Measurements from ENCODE around the gene GFPT1. TPM values are rescaled to one million over a fixed set of nuclear protein-coding genes. Genes with fewer than 3 reads are reported as not detected.

The GFPT1 gene
- total RNA-seq, 2 experiments from 2014 or later, result 16.6 to 17.2 TPM

DNA sequence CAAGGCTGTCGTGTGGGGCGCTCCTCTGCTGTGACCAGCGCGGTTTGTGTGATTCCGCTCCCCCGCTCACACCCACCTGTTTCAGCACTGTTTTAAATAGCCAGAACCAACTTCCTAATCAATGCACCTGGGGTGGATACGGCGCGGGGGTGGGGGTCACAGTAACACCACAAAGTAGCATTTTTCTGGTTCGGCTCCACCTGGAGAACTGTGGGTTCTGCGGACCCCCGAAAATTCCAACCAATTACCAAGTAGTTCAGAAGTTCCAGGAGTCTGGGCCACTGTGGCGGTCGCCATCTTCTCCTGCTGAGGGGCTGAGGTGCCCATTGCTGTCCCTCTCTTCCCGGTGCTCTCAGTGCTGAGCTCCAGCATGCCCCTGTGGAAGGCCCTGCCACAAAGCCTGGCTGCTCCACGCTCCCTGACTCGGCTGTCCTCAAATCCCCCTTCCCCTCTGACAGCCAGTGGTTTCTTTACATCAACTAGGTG, 79.4 kb downstream of the GFPT1 start:
- H3K36me3 Mint-ChIP-seq (ENCODE audit: low read depth), result no peaks in the 10 kb centered on the region
- H3K27ac Mint-ChIP-seq, result no peak overlapping the region
- ChIA-PET CTCF (interaction anchor here (0.6 to 1.4 kb wide), 6 partner anchors 9 to 220 kb away, joined by 3 to 5 read pairs (median 3); no protein-coding TSS in a partner anchor), POLR2A (no interaction called here)
- H3K27me3 Mint-ChIP-seq, result peaks cover 36% of the 10 kb centered on the region
- DNase-seq, result no peak
- peak overlapping the region; percentile 59 for H3K4me3 Mint-ChIP-seq
- H3K4me1 Mint-ChIP-seq, result peaks cover 15% of the 10 kb centered on the region
- peaks cover 2% of the 10 kb centered on the region for H3K9me3 Mint-ChIP-seq

DNA sequence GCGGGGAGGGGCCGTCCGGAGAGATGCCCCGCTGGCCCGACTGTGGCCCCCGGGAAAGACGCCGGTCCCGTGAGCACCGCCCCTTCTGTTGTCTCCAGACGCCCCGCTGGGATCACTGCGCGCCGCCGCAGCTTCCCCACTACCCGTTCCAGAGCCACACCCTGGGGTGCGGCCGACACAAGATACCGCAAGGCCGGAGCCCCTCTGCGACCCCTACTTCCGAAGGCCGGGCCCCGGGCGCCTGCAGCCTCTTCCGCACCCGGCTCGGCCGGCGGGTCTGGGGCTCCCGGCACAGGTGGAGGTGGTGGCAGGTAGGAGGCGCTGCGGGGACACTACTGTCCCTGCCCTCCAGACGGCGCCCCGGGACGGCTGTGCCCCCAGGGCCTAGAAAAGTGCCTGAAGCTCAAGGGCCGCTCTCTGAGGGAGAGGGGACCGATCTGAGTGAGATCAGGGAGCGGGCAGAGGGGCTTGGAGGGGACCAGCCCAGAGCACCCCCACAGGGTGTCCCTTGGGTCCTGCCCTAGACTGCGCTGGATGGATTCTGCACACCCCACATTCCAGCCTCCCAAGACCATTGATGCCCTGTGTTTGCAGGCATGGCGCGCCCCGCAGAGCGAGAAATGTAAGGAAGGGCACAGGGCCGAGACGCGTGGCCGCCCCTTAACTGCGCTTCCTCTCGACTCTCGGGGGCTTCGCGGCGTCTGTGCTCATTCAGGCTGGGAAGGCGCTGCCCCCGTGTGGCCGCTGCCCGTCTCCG, 80.0 kb downstream of the GFPT1 start:
- POLR2A ChIA-PET, result no interaction called here
- H3K27me3 Mint-ChIP-seq, result peaks cover 40% of the 10 kb centered on the region
- no peak overlapping the region for H3K27ac Mint-ChIP-seq
- H3K4me3 Mint-ChIP-seq, result peak overlapping the region; percentile 59
- H3K4me1 Mint-ChIP-seq, result peaks cover 15% of the 10 kb centered on the region
- DNase-seq, result peak; percentile 66
- peaks cover 2% of the 10 kb centered on the region for H3K9me3 Mint-ChIP-seq
- no peaks in the 10 kb centered on the region for H3K36me3 Mint-ChIP-seq (ENCODE audit: low read depth)
- CTCF ChIA-PET, result interaction anchor here (0.6 to 1.4 kb wide), 8 partner anchors 8 to 220 kb away, joined by 3 to 6 read pairs (median 3); no protein-coding TSS in a partner anchor

DNA sequence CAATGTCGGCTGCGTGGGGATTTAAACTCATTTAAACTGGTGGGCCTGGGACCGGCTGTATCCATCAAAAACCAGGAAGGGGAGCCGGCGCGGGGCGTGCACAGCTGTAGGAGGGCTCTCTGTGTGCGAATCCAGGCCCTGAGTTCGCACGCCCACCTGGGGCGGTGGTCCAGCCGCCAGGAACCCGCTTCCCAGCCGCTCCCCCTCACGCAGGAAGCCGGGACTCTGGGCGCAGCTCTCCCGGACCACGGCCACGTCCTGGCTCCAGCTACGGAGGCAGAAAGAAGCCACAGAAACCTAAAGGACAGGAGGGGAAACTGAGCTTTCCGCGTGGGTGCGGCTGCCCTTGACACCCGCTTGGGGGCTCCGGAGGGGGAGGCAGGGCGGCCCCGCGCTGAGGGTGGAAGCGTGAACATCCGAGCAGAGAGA, 80.6 kb downstream of the GFPT1 start:
- H3K4me3 Mint-ChIP-seq, result peak overlapping the region; percentile 41
- no peak overlapping the region for H3K27ac Mint-ChIP-seq
- H3K4me1 Mint-ChIP-seq, result peaks cover 15% of the 10 kb centered on the region
- ChIA-PET POLR2A (no interaction called here), CTCF (interaction anchor here (0.8 to 1.4 kb wide), 7 partner anchors 8 to 284 kb away, joined by 3 to 6 read pairs (median 3); no protein-coding TSS in a partner anchor)
- peaks cover 2% of the 10 kb centered on the region for H3K9me3 Mint-ChIP-seq
- no peaks in the 10 kb centered on the region for H3K36me3 Mint-ChIP-seq (ENCODE audit: low read depth)
- peaks cover 45% of the 10 kb centered on the region for H3K27me3 Mint-ChIP-seq
- DNase-seq, result no peak

DNA sequence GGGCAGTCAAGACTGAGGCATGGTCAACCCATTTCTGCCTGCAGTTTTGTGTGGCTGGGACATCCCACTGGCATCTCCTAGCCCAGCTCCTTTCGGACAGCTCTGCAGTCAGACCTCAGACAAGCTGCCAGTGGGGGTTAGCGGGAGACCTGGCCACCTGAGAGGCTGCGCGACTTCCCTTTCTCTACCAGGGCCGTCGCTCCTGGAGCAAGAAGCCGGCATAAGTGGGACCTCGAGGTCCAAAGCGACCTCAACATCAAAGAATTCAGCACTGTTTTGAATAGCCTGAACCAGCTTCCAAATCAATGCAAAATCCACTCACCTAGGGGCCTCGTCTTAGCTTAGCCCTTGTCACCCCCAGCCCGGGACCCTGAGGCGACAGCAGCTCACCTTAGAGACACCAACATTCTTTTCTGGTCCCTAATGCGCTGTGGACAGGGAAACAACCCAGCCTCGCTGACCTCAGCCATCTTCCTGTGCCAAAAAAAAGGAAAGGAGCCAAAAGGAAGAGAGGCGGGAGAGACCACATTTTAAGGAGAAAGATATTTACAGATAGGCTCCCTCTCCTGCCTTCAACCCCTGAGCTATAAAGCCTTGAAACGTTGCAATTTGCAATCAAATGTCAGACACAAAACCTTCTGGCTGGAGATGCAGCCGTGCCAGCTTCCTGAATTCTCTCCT, 81.2 kb downstream of the GFPT1 start:
- Mint-ChIP-seq H3K4me3 (peak overlapping the region; percentile 41), H3K36me3 (ENCODE audit: low read depth) (no peaks in the 10 kb centered on the region), H3K27ac (no peak overlapping the region), H3K4me1 (peaks cover 15% of the 10 kb centered on the region), H3K27me3 (peaks cover 46% of the 10 kb centered on the region), H3K9me3 (peaks cover 2% of the 10 kb centered on the region)
- DNase-seq, result no peak
- CTCF ChIA-PET, result interaction anchor here (0.8 to 1.4 kb wide), 5 partner anchors 11 to 284 kb away, joined by 3 to 6 read pairs (median 3); no protein-coding TSS in a partner anchor
- POLR2A ChIA-PET, result no interaction called here

DNA sequence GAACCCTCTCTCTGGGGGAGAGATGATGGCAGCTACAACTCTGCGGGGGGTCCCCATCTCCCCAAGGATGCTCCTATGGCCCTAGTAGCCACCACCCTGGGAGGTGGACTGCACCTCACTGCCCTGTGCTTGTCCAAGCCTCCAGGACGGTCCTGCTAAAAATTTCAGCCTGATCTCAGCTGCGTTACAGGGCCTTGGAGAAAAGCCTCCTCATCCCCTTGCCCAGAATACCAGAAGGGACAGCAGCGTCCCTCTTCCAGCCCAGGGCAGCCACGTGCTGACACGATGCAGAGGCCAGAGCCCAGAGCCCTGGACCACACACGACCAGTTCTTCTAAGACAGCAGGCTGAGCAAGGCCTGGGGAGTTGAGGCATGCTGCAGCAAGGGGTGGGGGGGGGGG, 81.9 kb downstream of the GFPT1 start:
- CTCF ChIA-PET, result interaction anchor here (1.2 to 1.4 kb wide), 2 partner anchors 15 to 283 kb away, joined by 3 to 4 read pairs; no protein-coding TSS in a partner anchor
- POLR2A ChIA-PET, result no interaction called here
- peaks cover 2% of the 10 kb centered on the region for H3K9me3 Mint-ChIP-seq
- no peaks in the 10 kb centered on the region for H3K36me3 Mint-ChIP-seq (ENCODE audit: low read depth)
- no peak overlapping the region for H3K4me3 Mint-ChIP-seq
- peaks cover 48% of the 10 kb centered on the region for H3K27me3 Mint-ChIP-seq
- no peak overlapping the region for H3K27ac Mint-ChIP-seq
- peaks cover 15% of the 10 kb centered on the region for H3K4me1 Mint-ChIP-seq
- DNase-seq, result no peak

DNA sequence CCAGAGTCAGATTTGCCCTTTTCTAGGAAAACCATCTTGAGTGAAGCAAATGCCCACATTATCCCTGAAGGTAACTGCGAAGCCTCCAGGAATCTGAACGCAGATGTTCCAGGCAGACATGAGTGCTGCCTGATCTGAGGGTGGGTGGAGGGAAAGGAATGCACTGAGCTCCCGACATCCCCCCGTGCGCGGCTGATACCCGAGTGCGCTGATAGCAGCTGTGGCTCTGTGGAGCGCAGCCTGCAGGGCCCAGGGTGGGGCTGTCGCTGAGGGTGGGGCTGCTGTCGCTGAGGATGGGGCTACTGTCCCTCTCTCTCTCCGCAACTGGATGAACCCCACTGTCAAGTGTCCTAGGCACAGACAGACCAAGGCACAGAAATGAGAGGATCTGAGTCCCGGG, 82.4 kb downstream of the GFPT1 start:
- Mint-ChIP-seq H3K9me3 (peaks cover 2% of the 10 kb centered on the region), H3K27ac (no peak overlapping the region), H3K4me1 (peaks cover 15% of the 10 kb centered on the region), H3K27me3 (peaks cover 51% of the 10 kb centered on the region), H3K36me3 (ENCODE audit: low read depth) (no peaks in the 10 kb centered on the region), H3K4me3 (no peak overlapping the region)
- POLR2A ChIA-PET, result no interaction called here
- CTCF ChIA-PET, result interaction anchor here (0.6 to 1.7 kb wide), 4 partner anchors 13 to 221 kb away, joined by 3 read pairs; no protein-coding TSS in a partner anchor
- DNase-seq, result no peak

DNA sequence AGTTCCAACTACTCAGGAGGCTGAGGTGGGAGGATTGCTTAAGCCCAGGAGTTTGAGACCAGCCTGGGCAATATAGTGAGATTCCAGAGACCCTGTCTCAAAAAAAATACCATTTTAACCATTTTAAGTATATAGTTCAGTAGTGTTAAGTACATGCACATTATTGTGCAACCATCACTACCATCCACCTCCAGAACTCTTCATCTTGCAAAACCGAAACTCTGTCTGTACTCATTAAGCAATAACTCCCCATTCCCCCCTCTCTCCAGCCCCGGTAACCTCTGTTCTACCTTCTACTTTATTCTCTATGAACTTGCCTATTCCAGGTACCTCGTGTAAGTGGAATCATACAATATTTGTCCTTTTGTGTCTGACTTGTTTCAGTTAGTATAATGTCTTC, 86.4 kb downstream of the GFPT1 start:
- peaks cover 38% of the 10 kb centered on the region for H3K27me3 Mint-ChIP-seq

DNA sequence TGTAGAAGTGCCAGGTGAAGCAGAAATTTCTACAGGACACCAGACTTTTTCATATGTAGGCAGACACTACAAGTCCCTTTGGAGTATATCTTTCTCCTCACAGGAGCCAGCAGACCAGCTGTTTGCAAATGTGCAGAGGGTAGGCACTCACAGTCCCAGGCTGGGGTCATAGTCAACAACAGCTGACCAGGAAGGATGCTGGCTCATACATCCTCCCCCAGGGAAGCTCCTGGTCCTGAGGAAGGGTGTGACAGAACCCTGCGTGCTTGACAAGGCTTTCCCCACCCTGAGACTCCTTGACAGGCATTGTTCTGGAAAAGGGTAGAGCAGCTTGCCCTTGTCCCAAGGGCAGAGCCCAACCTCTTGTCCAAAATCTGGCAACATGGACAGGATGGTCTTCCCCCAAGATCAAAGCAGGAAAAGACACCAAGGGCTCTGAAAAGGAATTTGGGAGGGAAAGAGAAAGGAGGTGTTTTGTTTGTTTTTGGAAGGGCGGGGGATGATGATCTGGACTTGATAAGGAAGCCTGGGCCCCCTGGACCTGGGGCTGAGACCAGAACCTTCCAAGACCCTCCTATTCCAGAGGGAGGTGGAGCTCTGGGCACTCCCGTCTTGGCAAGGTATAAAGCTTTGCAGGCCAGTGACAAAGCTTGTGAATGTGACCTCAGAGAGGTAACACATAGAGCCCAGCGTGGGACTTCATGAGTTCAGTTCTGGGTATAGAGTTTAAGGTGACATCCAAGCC, 87.1 kb downstream of the GFPT1 start:
- no peaks in the 10 kb centered on the region for H3K4me1 Mint-ChIP-seq
- peaks cover 2% of the 10 kb centered on the region for H3K9me3 Mint-ChIP-seq
- H3K36me3 Mint-ChIP-seq (ENCODE audit: low read depth), result no peaks in the 10 kb centered on the region
- no peak overlapping the region for H3K4me3 Mint-ChIP-seq
- peaks cover 32% of the 10 kb centered on the region for H3K27me3 Mint-ChIP-seq
- DNase-seq, result no peak
- ChIA-PET POLR2A (no interaction called here), CTCF (no interaction called here)
- H3K27ac Mint-ChIP-seq, result no peak overlapping the region

More for the DNA sequence above, 86.4 kb downstream of the GFPT1 start:
- Mint-ChIP-seq H3K36me3 (ENCODE audit: low read depth) (no peaks in the 10 kb centered on the region), H3K9me3 (peaks cover 2% of the 10 kb centered on the region), H3K27ac (no peak overlapping the region), H3K4me1 (no peaks in the 10 kb centered on the region), H3K4me3 (no peak overlapping the region)
- CTCF ChIA-PET, result no interaction called here
- DNase-seq, result no peak
- POLR2A ChIA-PET, result no interaction called here

DNA sequence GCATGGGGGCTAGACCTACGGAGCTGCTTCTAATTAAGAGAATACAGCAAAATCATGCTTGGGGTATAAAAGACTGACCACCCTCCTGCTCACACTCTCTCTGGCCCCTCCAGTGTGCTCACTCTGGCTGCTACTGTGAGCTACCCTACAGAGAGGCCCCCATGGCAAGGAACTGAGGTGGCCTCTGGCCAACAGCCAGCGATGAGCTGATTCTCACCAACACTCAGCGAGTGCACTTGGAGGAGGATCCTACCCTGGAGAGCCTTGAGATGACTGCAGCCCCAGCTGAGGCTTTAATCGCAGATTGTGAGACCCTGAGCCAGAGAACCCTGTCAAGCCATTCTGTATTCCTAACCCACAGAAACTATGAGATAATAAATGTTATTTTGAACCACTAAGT, 88.2 kb downstream of the GFPT1 start:
- H3K4me3 Mint-ChIP-seq, result no peak overlapping the region
- CTCF ChIA-PET, result interaction anchor here (0.5 to 1.0 kb wide), 3 partner anchors 8 to 26 kb away, joined by 3 to 4 read pairs (median 3); no protein-coding TSS in a partner anchor
- DNase-seq, result no peak
- POLR2A ChIA-PET, result no interaction called here
- H3K36me3 Mint-ChIP-seq (ENCODE audit: low read depth), result no peaks in the 10 kb centered on the region
- peaks cover 23% of the 10 kb centered on the region for H3K27me3 Mint-ChIP-seq
- no peak overlapping the region for H3K27ac Mint-ChIP-seq
- H3K4me1 Mint-ChIP-seq, result no peaks in the 10 kb centered on the region
- no peaks in the 10 kb centered on the region for H3K9me3 Mint-ChIP-seq

DNA sequence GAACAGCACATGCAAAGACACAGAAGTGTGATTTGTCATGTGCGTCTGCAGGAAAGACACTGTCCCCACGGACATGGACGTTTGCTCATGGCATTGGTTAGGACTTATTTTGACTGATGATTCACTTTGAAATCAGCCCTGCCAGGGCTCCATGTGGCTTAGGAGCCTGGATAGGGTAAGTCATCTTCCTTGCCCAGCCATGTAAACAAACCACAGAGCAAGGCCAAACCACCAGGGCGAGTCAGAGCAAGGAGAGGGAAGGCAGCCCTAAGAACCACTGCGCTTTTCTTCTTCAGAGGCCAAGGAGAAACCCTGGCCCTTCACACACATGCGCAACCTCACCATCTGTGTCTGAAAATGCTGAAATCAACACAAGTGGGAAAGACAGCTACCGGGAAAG, 88.8 kb downstream of the GFPT1 start:
- no peak for DNase-seq
- Mint-ChIP-seq H3K9me3 (no peaks in the 10 kb centered on the region), H3K4me3 (no peak overlapping the region), H3K27ac (no peak overlapping the region), H3K4me1 (no peaks in the 10 kb centered on the region), H3K36me3 (ENCODE audit: low read depth) (no peaks in the 10 kb centered on the region), H3K27me3 (peaks cover 20% of the 10 kb centered on the region)
- POLR2A ChIA-PET, result no interaction called here
- CTCF ChIA-PET, result interaction anchor here (0.5 to 1.0 kb wide), 3 partner anchors 9 to 26 kb away, joined by 3 to 4 read pairs (median 3); no protein-coding TSS in a partner anchor

DNA sequence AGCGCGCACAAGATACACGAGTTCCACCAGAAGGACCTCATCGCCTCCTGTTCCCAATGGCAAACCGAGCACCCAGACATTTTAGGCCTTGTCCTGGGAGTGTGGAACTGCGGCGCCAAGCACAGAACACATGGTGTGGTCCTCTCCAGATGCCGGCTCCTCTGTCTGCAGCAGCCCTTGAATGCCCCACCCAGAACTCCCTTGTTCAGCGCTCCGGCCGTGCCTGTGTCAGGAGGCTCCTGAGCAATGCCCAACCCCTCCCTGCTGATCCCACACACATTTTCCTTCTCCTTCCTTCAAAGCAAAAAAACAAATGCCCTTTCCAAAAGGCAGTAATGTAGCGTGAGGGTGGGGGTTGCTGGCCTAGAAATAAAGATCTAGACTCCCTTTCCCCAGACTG, 89.8 kb downstream of the GFPT1 start:
- no peaks in the 10 kb centered on the region for H3K9me3 Mint-ChIP-seq
- H3K27me3 Mint-ChIP-seq, result peaks cover 13% of the 10 kb centered on the region
- no peak for DNase-seq
- H3K36me3 Mint-ChIP-seq (ENCODE audit: low read depth), result no peaks in the 10 kb centered on the region
- H3K4me3 Mint-ChIP-seq, result no peak overlapping the region
- ChIA-PET CTCF (no interaction called here), POLR2A (no interaction called here)
- H3K4me1 Mint-ChIP-seq, result no peaks in the 10 kb centered on the region
- H3K27ac Mint-ChIP-seq, result no peak overlapping the region

DNA sequence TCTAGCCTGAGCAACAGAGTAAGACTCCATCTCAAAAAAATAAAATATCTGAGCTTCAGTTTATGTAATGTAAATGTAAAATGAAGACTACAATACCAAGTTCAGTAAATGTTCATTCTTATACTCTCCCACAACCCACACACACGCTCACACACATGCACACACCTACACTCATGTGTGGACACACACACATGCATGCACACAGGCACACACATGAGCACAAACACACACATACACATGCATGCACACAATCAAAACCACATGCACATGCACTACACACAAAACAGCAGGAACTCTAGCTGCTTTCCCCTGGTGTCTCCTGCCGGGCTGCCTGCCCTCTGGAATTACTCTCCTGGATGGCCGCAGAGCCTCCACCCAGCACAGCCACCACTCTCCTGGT, 90.6 kb downstream of the GFPT1 start:
- H3K9me3 Mint-ChIP-seq, result no peaks in the 10 kb centered on the region
- ChIA-PET POLR2A (no interaction called here), CTCF (no interaction called here)
- H3K4me3 Mint-ChIP-seq, result no peak overlapping the region
- no peak overlapping the region for H3K27ac Mint-ChIP-seq
- no peaks in the 10 kb centered on the region for H3K4me1 Mint-ChIP-seq
- no peak for DNase-seq
- peaks cover 6% of the 10 kb centered on the region for H3K27me3 Mint-ChIP-seq
- H3K36me3 Mint-ChIP-seq (ENCODE audit: low read depth), result no peaks in the 10 kb centered on the region

Data from activated CD4-positive, alpha-beta T cell treated with anti-CD3 and anti-CD28 coated beads, Interleukin-2, amount 10 ng/mL, durations not matched to agents 7 days and 5 days (primary cell).